GM19467 (cell line): ENCODE measurements around the gene SLC11A2.
A peak's percentile ranks its signal among the peaks of the same experiment; 100 is the strongest.

ENCODE experiments used
- ATAC-seq: cut with Tn5 transposase; IDR thresholded peaks from one replicate; pipeline ENCODE4 v1.9.1; 2021; ENCODE audit warnings: mild to moderate bottlenecking, moderate library complexity; ENCODE audit not compliant: unreplicated experiment

The SLC11A2 gene

DNA sequence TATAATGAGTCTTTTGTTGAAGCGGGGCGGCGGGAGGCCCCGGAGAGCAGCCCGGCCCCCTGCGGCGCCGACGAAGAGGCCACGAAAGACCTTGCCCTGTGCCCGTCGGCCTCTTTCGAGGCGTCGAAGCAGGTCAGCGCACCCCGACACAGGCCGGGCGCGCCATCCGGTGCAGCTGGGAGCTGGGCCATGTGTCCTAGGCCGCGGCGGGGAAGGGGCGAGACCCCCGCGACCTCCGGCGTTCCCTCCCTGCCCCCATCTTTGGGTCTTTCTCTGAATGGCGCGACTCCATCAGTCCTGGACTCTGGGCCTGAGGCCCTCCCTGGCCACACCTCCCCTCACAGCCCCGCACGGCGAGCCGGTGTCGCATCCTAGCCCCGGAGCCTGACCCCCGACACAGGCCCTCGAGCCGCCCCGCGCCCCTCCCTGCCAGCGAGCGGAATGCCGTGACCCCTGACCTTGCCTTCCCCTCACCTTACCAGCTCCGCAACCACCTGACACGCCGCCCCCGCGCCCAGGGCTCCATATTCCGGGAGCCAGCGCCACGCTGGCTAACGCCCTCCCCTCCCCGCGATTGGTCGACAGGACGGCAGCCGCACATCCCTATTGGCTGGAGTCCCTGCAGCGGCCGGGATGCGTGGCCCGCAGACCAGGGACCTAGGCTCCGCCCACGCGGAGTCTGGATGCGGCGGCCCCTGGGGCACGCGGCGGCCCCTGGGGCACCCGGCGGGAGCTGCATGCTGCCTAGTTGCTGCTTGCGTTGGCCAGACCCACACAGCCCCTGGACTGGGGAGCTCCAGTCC lies at the start of gene SLC11A2:
Gene SLC11A2 (minus strand): TSS at position 549 of the 803 bp plus-strand sequence. CDS start 15,656 bp downstream, outside the sequence.
- peak; percentile 86 for ATAC-seq

DNA sequence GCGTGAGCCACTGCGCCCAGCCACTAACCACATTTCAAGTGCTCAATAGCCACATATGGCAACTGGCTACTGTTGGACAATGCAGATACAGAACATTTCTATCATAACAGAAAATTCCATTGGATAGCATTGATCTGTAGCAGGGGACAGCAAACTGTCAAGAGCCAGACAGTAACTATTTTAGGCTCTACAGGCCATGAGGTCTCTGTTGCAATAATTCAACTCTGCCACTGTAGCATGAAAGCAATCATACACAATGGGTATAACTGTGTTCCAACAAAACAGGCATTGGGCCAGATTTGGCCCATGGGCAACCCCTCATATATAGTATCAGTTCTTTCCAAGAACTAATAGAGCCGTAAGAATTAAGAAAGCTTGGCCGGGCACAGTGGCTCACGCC lies 49.2 kb upstream of the SLC11A2 start:
- ATAC-seq, result no peak

DNA sequence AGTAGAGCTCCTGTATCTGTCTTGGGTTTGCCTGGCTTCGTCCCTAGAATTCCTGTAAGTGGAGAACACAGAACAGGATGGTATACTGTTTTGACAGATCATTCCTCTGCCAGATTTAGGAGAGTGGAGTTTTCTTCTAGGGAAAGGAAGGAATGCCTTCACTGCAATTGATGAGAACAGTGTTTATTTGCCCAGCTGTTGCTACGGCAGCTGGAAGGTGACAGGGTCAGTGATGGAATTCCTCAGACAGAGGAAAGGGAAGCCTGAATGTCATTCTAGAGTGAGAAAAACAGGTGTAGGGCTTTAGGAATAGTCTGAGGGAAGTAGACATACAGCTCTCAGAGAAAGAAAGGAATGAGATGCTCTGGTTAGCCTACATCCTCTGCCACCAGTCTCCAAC lies 45.5 kb upstream of the SLC11A2 start:
- ATAC-seq, result no peak

DNA sequence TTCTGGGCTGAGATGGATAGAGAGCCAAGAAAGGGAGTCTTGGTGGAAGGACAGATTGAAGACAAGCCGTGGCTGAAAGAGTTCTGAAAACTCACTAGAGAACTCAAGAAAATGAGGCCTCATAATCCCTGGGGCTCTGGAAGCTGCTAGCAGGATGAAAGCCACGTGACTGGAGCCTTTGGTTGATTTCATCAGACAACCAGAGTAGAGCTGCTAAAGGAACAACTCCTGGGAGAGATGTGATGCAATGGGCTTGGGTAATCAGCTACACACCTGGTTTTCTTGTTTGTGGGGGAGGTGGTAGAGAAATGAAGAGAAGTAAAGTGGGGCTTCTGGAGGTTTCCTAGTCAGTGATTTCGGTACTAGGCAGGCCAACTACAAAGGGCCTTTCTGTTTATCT lies 43.8 kb upstream of the SLC11A2 start:
- no peak for ATAC-seq

DNA sequence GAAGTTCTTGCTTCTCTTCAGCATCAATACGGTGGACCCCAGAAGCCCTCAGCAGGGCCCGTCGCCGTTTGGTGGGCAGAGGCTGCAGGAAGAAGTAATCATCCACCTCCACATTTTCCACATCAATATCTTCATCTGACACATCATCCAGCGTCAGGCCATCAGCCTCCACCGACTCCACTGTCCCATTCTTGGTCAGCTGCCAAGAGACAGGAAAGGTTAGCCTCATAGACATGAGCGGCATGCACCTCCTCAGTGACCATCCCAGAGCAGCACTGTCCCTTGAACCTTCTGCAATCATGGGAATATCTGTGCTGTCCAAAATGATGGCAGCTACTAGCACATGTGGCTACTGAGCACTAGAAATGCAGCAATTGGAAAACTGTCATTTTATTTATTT lies 41.6 kb upstream of the SLC11A2 start:
- ATAC-seq, result no peak

DNA sequence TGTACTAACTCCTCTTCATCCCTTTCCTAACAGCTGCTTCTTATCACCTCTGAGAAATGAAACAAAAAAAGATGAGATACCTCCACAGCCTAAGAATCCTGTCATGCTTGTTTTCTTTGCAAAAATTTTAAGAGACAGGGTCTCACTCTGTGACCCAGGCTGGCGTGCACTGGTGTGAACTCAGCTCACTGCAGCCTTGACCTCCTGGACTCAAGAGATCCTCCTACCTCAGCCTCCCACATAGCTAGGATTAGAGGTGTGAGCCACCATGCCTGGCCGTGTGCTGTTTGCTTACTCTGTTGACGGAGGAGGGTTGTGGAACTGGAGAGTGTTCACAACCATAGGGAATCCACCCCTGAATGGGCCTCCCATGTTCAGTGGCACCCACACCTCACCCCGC lies 41.0 kb upstream of the SLC11A2 start:
- no peak for ATAC-seq

DNA sequence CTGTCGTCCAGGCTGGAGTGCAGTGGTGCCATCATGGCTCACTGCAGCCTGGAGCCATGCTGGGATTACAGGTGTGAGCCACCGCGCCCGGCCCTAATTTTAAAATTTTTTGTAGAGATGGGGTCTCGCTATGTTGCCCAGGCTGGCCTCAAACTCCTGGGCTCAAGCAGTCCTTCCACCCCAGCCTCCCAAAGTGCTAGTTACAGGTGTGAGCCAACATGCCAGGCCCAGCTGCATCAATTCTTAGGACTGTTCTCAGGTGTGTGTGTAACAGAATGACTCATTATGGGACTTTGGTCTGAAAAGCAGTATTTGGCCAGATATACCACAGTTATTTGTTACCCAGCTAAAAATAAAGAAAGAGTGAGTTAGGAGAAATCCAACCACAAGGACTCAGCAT lies 39.3 kb upstream of the SLC11A2 start:
- no peak for ATAC-seq

DNA sequence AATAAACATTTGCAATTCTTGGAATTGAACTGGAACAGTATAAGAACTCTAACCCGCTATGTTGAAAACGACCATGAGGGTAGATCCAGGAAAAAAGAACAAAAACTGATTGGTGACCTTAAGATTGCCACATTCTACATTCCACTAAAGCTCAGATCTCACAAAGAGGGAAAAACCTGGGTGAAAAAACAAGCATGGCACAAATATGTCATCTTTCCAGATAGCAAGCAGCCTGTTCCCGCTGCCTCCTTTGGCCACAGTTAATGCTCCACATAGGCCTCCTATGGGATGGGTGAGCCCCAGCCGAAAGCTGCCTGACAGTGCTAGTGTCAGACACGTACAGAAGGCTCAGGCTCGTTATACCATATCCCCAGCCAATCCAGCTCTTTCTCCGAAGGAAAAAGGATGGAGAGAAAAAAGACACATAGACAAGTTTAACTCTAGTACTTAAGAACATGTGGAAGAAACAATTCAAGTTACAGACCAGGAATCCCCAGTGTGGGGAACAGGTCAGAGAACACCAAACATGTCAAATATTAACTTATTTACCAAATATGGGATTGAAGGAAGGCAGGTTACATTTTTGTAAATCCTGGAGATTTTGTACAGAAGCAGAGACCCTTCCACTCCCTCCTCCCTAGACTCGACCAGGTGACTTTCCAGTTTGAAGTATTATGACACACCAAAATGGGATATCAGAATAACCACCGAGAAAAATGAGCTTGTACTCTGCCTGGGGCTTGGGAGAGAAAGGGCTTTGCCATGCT lies 36.6 kb upstream of the SLC11A2 start:
- ATAC-seq, result no peak

DNA sequence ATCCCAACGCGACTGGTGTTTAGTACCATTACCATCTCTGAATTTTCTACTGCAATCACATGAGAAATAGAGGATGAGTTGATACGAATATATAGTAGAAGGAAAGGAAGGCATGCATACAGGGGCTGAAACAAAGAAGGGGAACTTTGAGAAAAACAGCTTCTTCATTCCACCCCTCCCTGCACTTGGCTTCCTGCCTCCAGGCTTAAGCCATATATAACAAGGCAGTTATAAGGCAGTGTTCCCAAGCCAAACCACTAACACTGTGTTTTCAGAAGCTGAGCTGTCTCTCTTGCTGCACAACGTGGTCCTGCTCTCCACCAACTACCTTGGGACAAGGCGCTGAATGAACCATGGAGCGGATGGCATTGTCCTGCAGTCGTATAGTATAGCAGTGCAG lies 32.9 kb upstream of the SLC11A2 start:
- ATAC-seq, result no peak

DNA sequence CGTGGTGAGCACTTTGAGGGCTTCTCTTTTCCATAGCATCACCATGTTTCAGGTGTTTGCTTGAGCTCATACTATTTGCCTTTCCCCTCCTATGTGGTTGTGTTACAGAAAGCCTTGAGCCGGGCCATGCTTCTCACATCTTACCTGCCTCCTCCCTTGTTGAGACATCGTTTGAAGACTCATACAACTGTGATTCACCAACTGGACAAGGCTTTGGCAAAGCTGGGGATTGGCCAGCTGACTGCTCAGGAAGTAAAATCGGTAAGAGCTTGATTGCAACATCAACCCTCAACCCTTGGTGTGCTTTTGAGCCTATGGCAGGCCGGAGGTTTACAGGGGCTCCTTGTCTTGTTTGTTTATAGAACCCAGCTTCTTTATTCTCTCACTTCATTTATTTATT lies 30.1 kb upstream of the SLC11A2 start:
- ATAC-seq, result no peak

DNA sequence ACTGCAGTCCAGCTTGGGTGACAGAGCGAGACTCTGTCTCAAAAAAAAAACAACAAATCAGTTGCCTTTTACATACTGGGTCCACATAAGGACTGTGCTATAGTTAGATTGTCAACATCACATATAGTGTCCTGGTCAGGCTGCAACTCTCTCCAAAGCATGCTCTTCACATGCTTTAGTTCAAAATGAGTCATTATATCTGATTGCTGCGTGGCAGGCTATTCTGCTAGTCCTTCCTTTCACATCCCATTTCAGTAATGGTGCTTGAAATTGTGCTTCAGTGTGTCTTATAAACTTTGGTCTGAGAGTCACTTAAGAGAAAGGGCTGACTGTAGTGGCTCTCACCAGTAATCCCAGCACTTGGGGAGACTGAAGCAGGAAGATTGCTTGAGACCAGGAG lies 28.9 kb upstream of the SLC11A2 start:
- ATAC-seq, result no peak

DNA sequence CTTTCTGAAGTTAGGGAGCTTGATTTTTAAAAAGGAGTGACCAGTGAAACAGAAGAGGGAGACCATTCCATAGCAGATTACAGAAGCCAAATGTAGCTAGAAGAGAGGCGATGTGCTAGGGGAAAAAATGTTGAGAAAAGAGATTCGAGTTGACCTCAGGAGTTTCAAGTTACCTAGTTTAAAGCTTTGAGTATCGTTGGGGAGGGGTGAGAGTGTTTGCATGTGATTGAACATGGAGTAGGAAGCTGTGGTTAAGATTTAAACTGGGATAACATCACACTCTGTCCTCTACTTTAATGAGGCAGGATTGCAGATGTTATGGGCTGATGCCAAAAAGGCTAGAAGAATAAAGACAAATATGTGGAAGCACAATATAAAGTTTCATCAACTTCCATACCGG lies 25.6 kb upstream of the SLC11A2 start:
- ATAC-seq, result no peak

DNA sequence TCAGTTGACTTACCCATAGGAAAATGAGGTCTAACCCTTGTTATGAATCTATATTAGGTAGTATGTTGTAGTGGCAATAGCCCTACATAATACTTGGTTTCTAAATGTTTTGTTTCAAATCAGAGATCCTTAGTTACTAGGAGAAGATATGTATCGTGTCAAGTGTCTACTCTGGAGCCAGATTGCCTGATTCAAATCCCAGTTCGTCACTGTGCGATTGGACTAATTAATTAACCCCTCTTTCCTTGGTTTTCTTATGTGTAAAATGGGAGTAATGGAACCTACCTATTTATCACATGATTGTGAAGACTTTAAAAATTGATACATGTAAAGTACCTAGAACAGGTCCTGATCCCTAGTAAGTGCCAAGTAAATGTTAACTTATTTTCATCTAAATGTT lies 23.3 kb upstream of the SLC11A2 start:
- no peak for ATAC-seq

DNA sequence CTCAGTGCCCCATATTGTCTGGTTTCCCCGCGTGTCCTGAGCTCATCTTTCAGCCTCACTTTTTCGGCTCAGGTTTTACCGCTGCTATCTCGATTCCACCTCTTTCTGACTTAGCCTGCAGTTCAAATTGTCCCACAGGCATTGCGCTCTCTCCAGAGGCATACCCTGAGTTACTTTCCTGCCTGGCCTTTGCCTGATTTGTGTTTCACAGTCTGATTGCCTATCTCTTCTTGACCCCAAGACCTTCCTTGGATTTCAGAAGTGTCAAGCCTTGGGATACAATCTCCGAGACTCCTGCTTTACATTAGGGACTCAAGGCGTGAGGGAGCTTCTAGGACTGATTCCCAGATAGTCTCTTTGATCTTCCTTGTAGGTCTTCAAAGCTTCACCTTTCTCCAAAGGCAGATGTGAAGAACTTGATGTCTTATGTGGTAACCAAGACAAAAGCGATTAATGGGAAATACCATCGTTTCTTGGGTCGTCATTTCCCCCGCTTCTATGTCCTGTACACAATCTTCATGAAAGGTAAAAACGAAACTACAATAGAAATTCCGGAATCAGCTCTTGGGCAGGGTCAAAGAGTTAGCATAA lies 22.6 kb upstream of the SLC11A2 start:
- no peak for ATAC-seq

DNA sequence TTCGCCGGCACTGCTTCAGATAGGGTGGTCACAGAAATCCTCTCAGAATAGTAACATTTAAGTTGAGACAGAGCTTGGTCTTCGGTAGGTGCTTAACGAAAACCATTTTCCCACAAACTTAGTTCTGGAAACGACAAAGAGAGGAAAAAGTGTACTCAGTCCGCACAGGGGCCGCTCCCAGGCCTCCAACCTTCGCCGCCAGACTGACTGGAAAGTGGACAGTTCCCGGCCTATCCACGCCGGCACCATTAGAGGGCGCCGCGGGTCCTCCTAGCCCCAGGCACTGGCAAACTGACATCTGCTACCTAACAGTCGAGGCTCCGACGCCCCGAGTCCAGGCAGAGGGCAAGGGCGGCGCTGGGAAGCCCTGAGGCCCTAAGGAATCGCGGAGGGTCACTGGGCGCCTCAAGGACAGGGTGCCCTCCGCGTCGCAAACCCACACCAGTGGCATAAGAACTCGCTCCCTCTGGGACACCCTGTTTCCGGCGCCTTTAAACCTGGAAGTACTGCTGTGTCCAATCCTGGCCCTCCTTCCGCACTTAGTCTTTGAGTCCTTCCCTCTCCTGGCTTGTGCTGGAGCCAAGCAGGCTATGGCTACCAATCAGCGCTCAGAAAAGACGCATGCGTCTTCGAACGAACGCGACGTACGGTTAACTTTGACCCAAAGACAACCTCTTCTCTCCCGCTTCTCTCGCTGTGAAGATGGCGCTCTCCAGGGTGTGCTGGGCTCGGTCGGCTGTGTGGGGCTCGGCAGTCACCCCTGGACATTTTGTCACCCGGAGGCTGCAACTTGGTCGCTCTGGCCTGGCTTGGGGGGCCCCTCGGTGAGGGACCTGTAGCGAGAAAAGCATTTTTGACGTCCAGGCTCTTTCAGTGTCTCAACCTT lies 21.7 kb upstream of the SLC11A2 start, which contains the start of gene LETMD1:
Gene LETMD1 (plus strand): TSS at position 673 of the 886 bp plus-strand sequence. CDS start 30 bp downstream, at position 703.
- peak; percentile 96 for ATAC-seq

DNA sequence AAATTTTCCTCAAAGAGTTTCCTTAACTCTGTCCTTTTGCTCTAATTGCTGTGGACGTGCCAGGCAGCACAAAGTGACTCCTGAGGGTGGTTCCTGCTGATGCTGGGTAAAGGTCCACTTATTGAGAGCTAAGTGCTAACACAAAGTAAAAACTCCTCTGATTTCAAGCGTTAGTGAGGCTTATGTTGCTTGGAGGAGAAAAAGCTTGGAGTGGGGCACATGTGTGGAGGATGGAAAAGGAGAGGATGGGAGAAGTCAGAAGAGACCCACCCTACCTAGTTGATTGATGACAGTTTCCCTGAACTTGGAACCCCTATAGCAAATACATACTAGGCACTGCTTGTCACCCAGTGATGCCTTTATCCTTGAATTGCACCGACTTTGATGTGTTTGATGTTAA lies 10.1 kb upstream of the SLC11A2 start:
- no peak for ATAC-seq

DNA sequence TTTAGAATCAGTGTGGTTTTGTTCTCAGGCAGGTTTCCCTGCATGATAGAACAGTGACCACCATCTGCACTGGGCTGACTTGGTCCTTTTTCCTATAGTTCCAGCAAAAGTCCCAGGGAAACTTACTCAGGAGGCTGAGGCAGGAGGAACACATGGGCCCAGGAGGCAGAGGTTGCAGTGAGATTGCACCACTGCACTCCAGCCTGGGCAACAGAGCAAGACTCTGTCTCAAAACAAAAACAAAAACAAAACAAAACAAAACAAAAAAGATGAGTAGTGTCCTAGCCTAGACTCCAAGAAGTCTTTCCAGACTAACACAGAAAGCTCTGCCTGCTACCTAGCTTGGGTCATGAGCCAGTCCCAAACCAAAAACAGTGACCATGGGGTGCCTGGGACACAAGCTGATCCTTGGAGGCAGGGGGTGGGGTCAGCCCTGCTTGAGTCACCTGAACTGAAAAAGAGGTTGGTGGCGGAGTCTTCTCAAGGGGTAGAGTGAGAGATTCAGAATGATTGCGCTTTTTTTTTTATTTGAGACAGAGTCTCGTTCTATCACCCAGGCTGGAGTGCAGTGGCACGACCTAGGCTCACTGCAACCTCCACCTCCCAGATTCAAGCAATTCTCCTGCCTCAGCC lies 7.4 kb upstream of the SLC11A2 start:
- no peak for ATAC-seq

DNA sequence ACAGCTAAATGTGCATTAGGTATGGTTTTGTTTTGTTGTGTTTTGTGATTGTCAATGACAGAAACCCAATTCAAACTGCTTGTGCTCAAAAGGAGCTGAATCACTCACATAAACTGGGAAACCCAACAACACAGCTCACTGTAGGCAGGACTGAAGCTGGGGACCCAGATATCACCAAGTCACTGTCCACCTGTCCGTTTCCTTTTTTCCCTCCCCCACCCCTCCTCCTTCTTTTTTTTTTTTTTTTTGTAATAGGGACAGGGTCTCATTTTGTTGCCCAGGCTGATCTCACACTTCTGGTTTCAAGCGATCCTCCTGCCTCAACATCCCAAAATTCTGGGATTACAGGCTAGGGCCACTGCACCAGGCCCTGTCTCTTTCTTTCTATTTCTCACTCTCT lies 6.9 kb upstream of the SLC11A2 start:
- ATAC-seq, result no peak

DNA sequence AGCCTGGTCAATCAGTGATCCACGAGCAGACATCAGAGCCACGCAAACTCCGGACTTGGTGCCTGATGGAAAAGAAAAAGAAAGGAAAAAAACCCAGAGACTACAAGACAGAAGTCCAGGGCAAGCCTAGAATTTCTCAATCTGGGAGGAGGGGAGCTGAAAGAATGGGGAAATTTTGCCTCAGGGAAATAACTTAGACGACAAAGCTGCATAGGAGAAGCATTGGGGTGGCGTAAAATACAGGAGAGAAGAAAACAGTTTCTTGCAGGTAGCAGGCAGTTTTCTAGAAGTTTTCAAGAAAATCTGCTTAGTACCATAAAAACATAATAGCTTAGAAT lies 2.6 kb upstream of the SLC11A2 start:
- ATAC-seq, result no peak

DNA sequence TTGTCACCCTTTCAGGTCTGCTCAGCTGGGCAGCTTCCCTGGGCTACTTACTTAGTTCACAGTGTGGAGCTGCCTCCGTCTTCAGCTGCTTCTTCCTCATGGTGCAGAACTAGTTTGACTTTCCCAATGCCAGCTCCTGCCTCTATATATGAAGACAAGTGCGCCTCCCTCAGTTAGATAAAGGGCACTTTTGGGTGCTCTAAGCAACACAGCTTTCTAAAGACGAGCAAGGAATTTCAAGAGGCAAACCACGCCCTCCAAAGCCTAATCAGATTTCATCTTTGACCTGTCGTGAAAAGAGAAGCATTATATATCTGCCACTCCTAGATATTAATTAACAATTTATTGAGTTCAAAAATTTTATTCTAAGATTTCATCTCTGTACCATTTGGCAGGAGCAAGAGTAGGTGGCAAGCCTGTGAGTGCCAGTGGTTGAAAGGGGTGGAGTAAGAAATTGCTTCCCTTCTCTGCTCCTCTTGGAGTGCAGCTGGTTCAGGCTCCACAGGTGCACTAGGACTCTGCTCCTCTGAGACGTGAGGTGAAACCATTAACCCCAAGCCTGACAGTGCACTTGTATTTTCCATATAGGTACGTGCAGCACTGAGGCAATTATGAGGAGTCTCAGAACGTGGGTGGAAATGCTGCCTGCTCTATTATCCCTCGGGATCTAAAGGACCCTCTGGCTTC lies 2.1 kb upstream of the SLC11A2 start:
- no peak for ATAC-seq
